Measurements from ENCODE around the gene TMEM200B.
"Not testable (repeated sequence)": the region's sequence is repeated elsewhere in the genome, so short reads cannot be mapped to it uniquely, and the experiment has no call there.

The TMEM200B gene

GRCh38 chr1:29123887-29124365, at the start of gene TMEM200B:
TSS of gene TMEM200B (minus strand) at chr1:29123903. CDS start at chr1:29121828, 2,075 bp downstream.
- DNase-seq: no peak

- DNase-seq: no peak
These were observed 48.8 kb upstream of the TMEM200B start for GRCh38 chr1:29172415-29172939.

- DNase-seq: no peak
These were observed 47.8 kb upstream of the TMEM200B start for GRCh38 chr1:29171521-29171920.

GRCh38 chr1:29171089-29171488, 47.4 kb upstream of the TMEM200B start:
- DNase-seq: no peak

- DNase-seq: no peak
These were observed 46.3 kb upstream of the TMEM200B start for GRCh38 chr1:29169976-29170375.

- DNase-seq: no peak
These were observed 44.2 kb upstream of the TMEM200B start for GRCh38 chr1:29167904-29168303.

- no peak for DNase-seq
These were observed 42.7 kb upstream of the TMEM200B start for GRCh38 chr1:29166291-29166878.

- DNase-seq: no peak
These were observed 40.9 kb upstream of the TMEM200B start for GRCh38 chr1:29164588-29164987.

GRCh38 chr1:29162476-29163138, 38.9 kb upstream of the TMEM200B start:
- DNase-seq: no peak

GRCh38 chr1:29162025-29162424, 38.3 kb upstream of the TMEM200B start:
- no peak for DNase-seq

GRCh38 chr1:29159773-29160172, 36.1 kb upstream of the TMEM200B start:
- no peak for DNase-seq

- DNase-seq: no peak
These were observed 33.5 kb upstream of the TMEM200B start for GRCh38 chr1:29157269-29157601.

GRCh38 chr1:29156543-29157268, 33.0 kb upstream of the TMEM200B start:
- DNase-seq: no peak

GRCh38 chr1:29152046-29152805, 28.5 kb upstream of the TMEM200B start:
- DNase-seq: no peak

GRCh38 chr1:29150346-29150745, 26.6 kb upstream of the TMEM200B start:
- not testable (repeated sequence) for DNase-seq

GRCh38 chr1:29148656-29149491, 25.2 kb upstream of the TMEM200B start:
- DNase-seq: no peak

GRCh38 chr1:29145739-29146437, 22.2 kb upstream of the TMEM200B start:
- no peak for DNase-seq

GRCh38 chr1:29144178-29144577, 20.5 kb upstream of the TMEM200B start:
- DNase-seq: no peak

GRCh38 chr1:29142714-29143113, 19.0 kb upstream of the TMEM200B start:
- DNase-seq: no peak

- DNase-seq: no peak
These were observed 12.8 kb upstream of the TMEM200B start for GRCh38 chr1:29136391-29136915.

GRCh38 chr1:29134695-29135028, 11.0 kb upstream of the TMEM200B start:
- DNase-seq: no peak

Data from activated CD4-positive, CD25-positive, alpha-beta regulatory T cell (primary cell).